ENCODE results near the gene FNBP1. TPM values are rescaled to one million over a fixed set of nuclear protein-coding genes. Genes with fewer than 3 reads are reported as not detected.

The FNBP1 gene
- total and polyA plus RNA-seq, 2 donors (not counting 1 experiment from before 2014, with no cell fraction given) = 42.9 to 318 TPM

GRCh38 chr9:130054325-130054786, 11.4 kb upstream of the FNBP1 start:
- Mint-ChIP-seq H3K27me3 (no peaks in the 10 kb centered on the region), H3K9me3 (ENCODE audit: insufficient read depth) (no peaks in the 10 kb centered on the region), H3K4me1 (peaks cover 31% of the 10 kb centered on the region), H3K4me3 (peak overlapping the region; percentile 91), H3K27ac (peak overlapping the region; percentile 88)
- Histone ChIP-seq H3K36me3 (replicated peaks in 1 of 2; ENCODE audit: control extremely low read depth in 1 of 2, control insufficient read depth in 1 of 2, extremely low read depth in 1 of 2, insufficient read depth in 2 of 2, low read length in 1 of 2) (peaks cover 0 to 3% of the 10 kb centered on the region in 2 experiments), H3K4me1 (ENCODE audit: control insufficient read depth in 2 of 2, insufficient read depth in 2 of 2, low read length in 2 of 2) (peaks cover 14 to 20% of the 10 kb centered on the region in 2 donors), H3K9me3 (ENCODE audit: control extremely low read depth in 1 of 3, control insufficient read depth in 2 of 3, insufficient read depth in 1 of 3, low read length in 2 of 3) (no peaks in the 10 kb centered on the region), H4K20me1 (ENCODE audit: control insufficient read depth, insufficient read depth, low read length, poor library complexity, severe bottlenecking) (peaks cover 9% of the 10 kb centered on the region), H3K27ac (ENCODE audit: low read length in 2 of 2) (peak overlapping the region in 1 of 2 donors; percentile 95), H3K4me3 (ENCODE audit: control extremely low read depth in 1 of 5, extremely low read depth in 1 of 5, insufficient read depth in 1 of 5, low read depth in 2 of 5, low read length in 4 of 5) (peak overlapping the region; percentile 78 to 96 (median 88)), H2AFZ (ENCODE audit: insufficient read depth, low read depth, low read length, poor library complexity, severe bottlenecking) (peak overlapping the region; percentile 92), H3K9ac (ENCODE audit: low read length) (peak overlapping the region; percentile 88), H3K4me2 (replicated peaks; ENCODE audit: low read depth, low read length, poor library complexity, severe bottlenecking) (peak overlapping the region; percentile 81), H3K79me2 (ENCODE audit: control insufficient read depth, insufficient read depth, low read length) (peaks cover 82% of the 10 kb centered on the region), H3K27me3 (replicated peaks in 1 of 4; ENCODE audit: control extremely low read depth in 1 of 4, control insufficient read depth in 3 of 4, insufficient read depth in 4 of 4, low read length in 3 of 4) (no peaks in the 10 kb centered on the region)
- intact Hi-C loops (cut with micrococcal nuclease) = loop anchor here (10.0 kb wide), 1 partner anchor 940 kb away; the partner anchor contains the start of genes CRAT and PTPA
- TF ChIP-seq CTCF (IDR thresholded peaks at IDR 0.05) = no peak
- no peak for TF ChIP-seq EZH2 (IDR thresholded peaks at IDR 0.05; ENCODE audit: borderline replicate concordance, insufficient read depth, low read depth, low read length, poor library complexity, severe bottlenecking)
- ATAC-seq (ENCODE audit: low read depth) (no peak), DNase-seq (no peak)
- WGBS (ENCODE audit: insufficient coverage) = 9% methylated on average over 13 of the region's 14 CpGs
- POLR2A ChIA-PET = interaction anchor here (0.6 to 2.9 kb wide), 3 partner anchors 11 to 91 kb away, joined by 6 to 18 read pairs (median 8); partner anchors contain the start of gene FNBP1
- CTCF ChIA-PET = interaction anchor here (1.2 kb wide), 1 partner anchor 13 kb away, joined by 3 read pairs; no protein-coding TSS in a partner anchor

All from B cell (primary cell).